A549 (cell line): Measurements from ENCODE around the gene CAPZA1.

Experiments
- BCL3 ChIP-seq: fragments of >200 bp; sonication (Bioruptor Twin); formaldehyde crosslinking; IDR thresholded peaks from 3 replicates; pipeline ENCODE4 v1.6.1; 2016
- CBX2 ChIP-seq: fragments of 200-600 bp; sonication (generic); IDR thresholded peaks from 2 replicates; pipeline ENCODE4 v1.6.1; 2016; ENCODE audit warnings: low read depth, mild to moderate bottlenecking, borderline replicate concordance
- CHD4 ChIP-seq: fragments of 200-600 bp; sonication (generic); IDR thresholded peaks from 2 replicates; pipeline ENCODE4 v1.6.1; 2016; ENCODE audit warnings: antibody characterized with exemption, mild to moderate bottlenecking, borderline replicate concordance
- EHF ChIP-seq: fragments of 250-450 bp; sonication (Bioruptor Pico); IDR thresholded peaks from 2 replicates; pipeline ENCODE4 v1.5.0; 2020; ENCODE audit warnings: mild to moderate bottlenecking
- NFE2L2 ChIP-seq: fragments of 150-350 bp; conservative IDR thresholded peaks from 2 replicates; pipeline ENCODE4 v1.6.1; 2014; ENCODE audit warnings: low read length
- POLR2A ChIP-seq: IDR thresholded peaks from 2 replicates; pipeline ENCODE4 v1.6.1; 2012; ENCODE audit warnings: mild to moderate bottlenecking, low read length
- USF2 ChIP-seq: fragments of 450-650 bp; IDR thresholded peaks from 2 replicates; pipeline ENCODE4 v1.6.1; 2014; ENCODE audit warnings: antibody characterized with exemption
- TF ChIP-seq, protein P1 (sequence below): fragments of >200 bp; sonication (Bioruptor Twin); formaldehyde crosslinking; IDR thresholded peaks from 3 replicates; pipeline ENCODE4 v1.5.1; 2016

DNA sequence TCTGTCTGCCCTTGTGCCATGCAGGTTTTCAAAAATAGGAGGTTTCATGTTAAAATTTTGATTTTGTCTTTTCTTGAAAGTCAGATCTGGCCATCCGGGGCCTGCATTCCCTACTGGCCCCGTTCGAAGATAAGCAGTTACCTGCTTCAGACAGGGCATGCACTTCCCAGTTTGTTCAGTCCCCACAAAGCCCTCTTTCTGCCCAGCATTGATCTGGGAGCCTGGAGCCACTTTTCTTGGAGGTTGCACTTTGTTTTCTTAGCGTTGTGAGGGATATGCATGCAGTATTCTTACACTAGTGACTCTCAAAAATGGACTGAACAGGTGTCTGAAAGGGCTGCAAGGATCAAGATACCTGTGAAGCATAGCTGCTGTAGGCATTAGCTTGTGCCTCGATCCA, 66.3 kb downstream of the CAPZA1 start:
- TF ChIP-seq, protein P1, sequence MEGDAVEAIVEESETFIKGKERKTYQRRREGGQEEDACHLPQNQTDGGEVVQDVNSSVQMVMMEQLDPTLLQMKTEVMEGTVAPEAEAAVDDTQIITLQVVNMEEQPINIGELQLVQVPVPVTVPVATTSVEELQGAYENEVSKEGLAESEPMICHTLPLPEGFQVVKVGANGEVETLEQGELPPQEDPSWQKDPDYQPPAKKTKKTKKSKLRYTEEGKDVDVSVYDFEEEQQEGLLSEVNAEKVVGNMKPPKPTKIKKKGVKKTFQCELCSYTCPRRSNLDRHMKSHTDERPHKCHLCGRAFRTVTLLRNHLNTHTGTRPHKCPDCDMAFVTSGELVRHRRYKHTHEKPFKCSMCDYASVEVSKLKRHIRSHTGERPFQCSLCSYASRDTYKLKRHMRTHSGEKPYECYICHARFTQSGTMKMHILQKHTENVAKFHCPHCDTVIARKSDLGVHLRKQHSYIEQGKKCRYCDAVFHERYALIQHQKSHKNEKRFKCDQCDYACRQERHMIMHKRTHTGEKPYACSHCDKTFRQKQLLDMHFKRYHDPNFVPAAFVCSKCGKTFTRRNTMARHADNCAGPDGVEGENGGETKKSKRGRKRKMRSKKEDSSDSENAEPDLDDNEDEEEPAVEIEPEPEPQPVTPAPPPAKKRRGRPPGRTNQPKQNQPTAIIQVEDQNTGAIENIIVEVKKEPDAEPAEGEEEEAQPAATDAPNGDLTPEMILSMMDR = no peak
- no peak for TF ChIP-seq CHD4
- no peak for TF ChIP-seq POLR2A
- TF ChIP-seq CBX2 = no peak
- TF ChIP-seq BCL3 = no peak
- no peak for TF ChIP-seq NFE2L2
- no peak for TF ChIP-seq EHF (CRISPR knock-in tag)
- no peak for TF ChIP-seq USF2
